Measurements from ENCODE around the gene COA6.
"Not testable (repeated sequence)": the region's sequence is repeated elsewhere in the genome, so short reads cannot be mapped to it uniquely, and the experiment has no call there.

The COA6 gene

DNA sequence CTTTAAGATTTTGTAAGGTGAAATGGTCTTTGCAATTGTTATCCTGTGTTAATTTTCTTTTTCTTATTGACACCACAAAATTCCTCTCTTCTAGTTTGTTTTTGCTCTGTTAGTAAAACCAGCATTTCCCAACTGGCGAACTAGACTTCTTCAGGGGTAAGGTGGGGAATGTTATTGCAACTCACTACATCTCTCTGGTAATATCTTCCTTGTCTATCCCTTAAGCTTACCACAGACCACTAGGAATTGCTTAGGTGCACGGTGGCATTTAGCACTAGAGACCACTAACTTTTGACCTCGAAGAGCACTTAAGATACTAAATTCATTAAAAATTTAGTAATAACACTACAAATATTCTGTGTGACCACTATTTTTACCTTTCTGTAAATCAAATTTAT, 4.2 kb upstream of the COA6 start:
- no peak for DNase-seq (ENCODE audit: extremely low read depth in 1 of 2, low read depth in 1 of 2)

DNA sequence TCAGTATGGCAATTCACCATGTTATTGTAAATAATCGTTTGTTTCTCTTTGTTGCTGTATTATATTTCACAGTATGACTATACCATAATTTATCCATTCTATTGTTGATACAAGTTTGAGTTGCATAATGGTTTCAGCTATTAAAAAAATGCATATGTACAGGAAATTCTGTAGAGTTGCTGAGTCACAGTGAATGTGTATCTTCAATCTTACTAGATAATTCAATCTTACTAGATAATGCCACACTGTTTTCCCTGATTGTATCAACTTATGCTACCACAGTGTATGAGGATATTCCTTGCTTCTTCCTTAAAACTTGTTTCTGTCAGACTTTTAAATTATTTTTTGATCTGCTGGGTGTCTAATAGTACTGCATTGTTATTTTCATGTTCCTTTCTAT, 3.5 kb upstream of the COA6 start:
- DNase-seq (ENCODE audit: extremely low read depth in 1 of 2, low read depth in 1 of 2): no peak

DNA sequence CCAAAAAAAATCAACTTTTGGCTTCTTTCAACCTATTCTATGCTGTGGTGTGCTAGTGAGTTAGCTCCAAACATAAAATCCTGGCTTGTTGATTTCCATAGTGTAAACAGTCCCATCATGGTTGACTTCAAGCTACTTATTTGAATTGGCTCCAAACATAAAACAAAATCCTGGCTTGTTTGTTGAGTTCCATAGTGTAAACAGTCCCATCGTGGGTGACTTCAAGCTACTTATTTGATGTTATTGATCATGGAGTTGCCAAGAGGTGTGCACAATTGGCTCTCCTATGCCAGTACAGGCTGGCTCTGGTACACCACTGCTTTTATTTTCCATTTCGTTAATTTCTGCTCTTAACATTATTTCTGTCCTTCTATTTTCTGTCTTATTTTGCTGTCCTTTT, 1.8 kb upstream of the COA6 start:
- no peak for DNase-seq (ENCODE audit: extremely low read depth in 1 of 2, low read depth in 1 of 2)

DNA sequence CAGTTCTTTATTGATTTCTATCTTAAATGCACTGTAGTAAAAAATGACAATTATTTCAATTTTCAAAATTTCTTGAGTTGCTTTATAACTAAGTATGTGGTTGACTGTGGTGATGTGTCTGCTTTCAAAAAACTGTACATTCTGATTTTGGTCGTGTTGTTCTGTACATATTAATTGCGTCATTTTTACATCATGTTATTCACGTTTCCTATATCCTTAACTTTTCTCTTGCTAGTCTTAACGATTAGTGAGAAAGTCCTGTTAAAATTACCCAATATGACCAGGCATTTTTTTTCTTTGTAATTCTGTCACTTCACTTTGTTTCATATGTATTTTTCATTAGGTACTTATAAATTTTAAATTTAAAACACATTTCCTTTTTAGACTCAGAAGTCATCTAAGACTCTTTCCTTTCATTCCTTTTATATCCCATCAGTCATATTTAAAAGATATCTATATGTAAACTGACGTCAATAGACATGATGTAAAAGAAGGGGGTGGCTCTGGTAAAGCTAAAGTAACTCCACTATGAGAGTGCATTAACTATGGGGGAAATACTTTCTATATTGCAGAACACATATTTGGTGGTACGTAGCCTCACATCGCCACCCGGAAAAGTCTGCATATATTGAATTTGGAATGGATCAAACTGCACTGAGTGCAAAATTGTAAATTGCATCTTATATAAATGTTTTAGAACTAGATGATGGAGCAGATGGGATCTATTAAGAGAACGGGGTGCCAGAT, 1.1 kb upstream of the COA6 start:
- no peak for DNase-seq (ENCODE audit: extremely low read depth in 1 of 2, low read depth in 1 of 2)

DNA sequence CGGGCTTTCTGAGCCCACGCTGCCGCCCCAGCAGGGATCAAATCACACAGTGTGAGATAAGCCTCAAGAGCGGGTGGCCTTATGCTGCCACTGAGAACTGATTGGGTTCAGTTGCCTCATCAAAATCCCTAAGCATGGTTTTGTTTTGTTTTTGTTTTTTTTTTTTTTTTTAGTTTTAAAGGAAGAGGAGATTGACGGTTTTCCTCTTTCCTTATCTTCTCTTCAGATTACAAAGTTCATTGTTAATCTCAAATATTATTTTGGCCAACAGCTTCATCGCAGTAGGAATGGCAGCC, 651 bp downstream of the COA6 start:
- no peak for DNase-seq (ENCODE audit: extremely low read depth in 1 of 2, low read depth in 1 of 2)

DNA sequence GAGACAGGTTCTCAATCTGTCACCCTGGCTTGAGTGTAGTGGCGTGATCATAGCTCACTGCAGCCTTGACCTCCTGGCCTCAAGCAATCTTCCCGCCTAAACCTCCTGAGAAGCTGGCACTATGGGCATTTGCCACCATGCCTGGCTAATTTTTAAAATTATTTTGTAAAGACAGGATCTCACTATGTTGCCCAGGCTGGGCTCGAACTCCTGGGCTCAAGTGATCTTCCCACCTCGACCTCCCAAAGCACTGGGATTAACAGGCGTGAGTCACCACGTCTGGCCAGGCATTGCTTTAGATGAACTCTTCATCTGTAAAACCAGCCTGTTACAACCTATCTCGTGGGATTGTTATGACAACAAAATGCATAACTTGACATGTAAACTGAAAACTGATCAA, 2.4 kb downstream of the COA6 start:
- no peak for DNase-seq (ENCODE audit: extremely low read depth in 1 of 2, low read depth in 1 of 2)

DNA sequence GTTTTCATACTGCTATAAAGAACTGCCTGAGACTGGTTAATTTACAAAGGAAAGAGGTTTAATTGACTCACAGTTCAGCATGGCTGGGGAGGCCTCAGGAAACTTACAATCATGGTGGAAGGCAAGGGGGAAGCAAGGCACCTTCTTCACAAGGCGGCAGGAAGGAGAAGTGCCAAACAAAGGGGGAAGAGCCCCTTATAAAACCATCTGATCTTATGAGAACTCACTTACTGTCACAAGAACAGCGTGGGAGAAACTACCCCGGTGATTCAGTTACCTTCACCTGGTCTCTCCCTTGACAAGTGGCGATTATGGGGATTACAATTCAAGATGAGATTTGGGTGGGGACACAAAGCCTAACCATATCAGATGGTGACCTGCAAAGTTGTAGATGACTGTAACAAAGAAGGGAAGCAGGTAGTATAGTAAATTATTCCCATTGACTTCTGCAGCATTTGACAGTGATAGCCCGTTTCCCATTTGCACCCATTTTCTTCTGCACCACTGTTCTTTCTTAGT, 6.4 kb downstream of the COA6 start:
- not testable (repeated sequence) for DNase-seq (ENCODE audit: extremely low read depth in 1 of 2, low read depth in 1 of 2)

DNA sequence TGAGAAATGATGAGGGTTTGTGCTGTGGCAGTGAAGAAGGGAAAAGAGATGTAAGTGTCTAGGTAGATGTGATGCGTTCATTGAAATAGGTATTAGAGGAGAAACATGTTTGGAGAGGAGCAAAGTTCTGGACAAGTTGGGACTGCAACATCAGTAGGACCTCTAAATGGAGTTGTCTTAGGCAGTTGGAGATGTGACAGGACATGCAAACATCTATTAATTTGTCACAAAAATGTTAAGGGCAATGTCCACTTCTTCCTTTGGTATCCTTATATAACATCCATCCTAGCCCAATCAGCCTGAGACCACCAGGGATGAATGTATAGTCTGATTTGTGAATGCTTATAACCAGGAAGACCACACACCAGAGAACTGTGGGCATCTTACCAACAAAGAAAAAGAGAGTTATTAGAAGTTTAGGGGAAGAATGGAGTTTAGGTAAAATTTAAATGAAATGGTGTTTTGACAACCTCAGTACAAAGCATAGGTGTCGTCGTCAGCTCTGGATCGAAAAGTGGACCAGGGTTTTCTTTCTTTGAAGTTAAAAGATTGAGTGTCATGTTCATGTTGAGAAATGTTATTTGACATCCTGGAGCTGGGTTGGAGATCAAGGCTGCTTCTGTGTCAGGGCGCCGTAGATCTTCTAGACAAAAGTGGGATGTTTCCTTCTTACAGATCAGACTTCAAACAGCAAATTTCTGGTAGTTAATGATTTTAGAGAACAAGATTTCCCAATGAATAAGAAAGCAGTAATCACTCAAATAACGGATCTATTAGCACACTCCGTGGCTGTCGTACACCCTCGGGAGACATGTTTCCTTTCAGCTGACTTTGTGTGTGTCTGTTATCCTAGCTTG, 8.7 kb downstream of the COA6 start:
- no peak for DNase-seq (ENCODE audit: extremely low read depth in 1 of 2, low read depth in 1 of 2)

DNA sequence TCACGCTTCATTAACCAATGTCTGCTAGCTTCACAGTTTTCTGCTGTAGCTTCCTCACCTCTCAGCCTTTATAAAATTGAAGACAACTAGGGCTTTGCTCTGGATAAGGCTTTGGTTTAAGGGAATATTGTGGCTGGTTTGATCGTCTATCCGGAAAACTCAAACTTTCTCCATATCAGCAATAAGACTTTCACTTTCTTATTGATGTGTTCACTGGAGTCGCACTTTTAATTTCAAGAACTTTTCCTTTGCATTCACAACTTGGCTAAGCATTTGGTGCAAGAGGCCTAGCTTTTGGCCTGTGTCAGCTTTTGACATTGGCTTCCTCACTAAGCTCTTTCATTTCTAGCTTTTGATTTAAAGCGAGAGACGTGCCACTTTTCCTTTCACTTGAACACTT, 12.9 kb downstream of the COA6 start:
- no peak for DNase-seq (ENCODE audit: extremely low read depth in 1 of 2, low read depth in 1 of 2)

DNA sequence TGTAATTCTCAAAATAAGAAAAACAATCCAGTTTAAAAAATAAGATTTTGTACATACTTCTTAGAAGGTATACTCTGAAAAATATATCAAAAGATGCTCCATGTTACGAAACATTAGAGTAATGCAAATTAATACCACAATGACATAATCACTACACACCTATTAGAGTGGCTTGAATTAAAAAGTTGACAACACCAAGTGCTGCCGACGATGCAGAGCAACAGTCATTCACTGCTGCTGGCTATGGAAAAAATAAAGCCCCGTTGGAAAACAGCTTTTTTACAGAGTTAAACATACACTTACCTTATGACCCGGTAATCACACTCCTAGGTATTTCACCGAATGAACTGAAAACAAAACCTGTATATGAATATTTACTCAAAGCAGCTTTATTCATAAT, 14.8 kb downstream of the COA6 start:
- DNase-seq (ENCODE audit: extremely low read depth in 1 of 2, low read depth in 1 of 2): no peak

DNA sequence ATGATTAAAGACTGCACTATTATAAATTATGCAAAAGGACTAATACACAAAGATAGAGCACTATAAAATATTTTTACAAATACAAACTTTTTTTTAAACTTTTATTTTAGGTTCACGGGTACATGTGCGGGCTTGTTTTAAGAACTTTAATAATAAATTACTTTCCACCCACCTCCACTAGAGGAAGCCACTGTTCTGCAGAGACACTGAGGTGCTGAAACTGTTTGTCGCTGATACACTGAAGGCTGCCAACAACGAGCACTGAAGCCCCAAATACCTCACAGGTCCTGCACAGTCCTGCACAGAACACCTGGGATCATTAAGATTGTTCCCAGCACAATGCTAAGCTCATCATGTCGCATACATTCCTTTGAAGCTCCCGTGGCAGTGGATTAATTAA, 19.9 kb downstream of the COA6 start:
- DNase-seq (ENCODE audit: extremely low read depth in 1 of 2, low read depth in 1 of 2): no peak

DNA sequence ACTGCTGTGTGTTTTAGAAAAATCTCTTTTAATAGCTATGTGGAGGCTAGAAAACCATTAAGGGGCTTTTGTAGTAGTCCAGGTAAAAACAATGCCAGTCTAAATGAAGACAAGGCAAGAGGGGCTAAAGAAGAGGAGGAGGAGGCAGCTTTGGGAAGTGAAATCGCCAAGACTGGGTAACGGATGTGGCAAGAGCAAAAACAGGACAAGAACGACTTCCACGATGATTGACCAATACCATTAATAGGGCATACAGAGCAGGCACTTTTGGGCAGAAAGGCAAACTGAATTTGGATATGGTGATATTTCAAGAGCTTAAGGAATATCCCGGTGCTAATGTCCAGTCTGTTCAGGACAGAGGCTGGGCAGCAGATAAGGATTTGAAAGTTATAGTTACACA, 22.0 kb downstream of the COA6 start:
- DNase-seq (ENCODE audit: extremely low read depth in 1 of 2, low read depth in 1 of 2): no peak

DNA sequence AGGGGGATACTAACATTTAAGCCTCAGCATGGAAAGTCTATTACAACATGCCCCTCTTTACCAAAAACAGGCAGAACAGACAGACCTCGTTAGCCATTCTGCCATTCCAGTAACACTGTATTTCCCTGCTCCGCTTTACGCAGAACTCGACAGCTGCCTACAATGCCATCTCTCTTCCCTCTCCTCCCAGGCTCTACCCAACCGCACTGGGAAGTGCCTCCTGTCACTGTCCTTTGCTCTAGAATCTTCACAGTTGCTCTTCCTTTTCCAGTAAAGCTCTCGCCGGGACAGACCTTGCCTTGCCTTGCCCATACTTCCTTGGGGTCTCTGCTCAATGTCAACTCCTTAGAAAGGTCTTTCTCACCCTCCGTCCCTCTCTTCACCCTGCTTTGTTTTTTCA, 22.8 kb downstream of the COA6 start:
- no peak for DNase-seq (ENCODE audit: extremely low read depth in 1 of 2, low read depth in 1 of 2)

DNA sequence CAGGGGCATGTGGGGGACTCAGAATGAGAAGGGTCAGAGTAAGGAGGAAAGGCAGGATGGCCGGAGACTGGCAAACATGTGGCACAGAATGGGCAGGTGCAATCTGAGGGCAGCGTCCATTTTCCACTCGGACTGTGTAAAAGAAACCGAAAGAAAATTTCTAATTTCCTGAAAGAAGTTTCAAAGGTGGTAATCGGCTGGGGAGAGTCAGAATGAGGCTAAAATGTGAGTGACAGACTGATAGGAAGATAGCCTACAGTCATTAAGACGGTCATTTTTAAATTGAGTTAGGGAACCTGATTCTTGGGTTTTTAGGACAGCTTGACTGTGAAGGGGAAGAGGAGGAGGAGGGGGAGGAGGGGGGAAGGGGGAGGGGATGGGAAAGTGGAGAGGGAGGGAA, 23.6 kb downstream of the COA6 start:
- DNase-seq (ENCODE audit: extremely low read depth in 1 of 2, low read depth in 1 of 2): no peak

DNA sequence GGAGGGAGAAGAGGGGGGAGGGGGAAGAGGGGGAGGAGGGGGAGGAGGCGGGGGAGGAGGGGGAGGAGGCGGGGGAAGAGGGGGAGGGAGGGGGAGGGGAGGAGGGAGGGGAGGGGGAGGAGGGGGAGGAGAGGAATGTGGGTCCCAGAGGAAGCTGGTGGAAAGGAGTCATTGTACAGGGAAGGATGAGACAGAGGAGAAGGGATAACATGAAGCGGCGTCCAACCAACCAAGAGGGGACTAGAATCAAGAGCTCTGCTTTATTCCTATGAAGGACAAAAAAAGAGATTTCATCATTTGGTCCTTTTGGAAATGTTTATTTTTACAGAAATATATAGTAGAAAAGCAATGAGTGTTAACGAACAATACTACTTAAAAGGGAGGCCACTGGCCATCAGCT, 24.5 kb downstream of the COA6 start:
- DNase-seq (ENCODE audit: extremely low read depth in 1 of 2, low read depth in 1 of 2): no peak

DNA sequence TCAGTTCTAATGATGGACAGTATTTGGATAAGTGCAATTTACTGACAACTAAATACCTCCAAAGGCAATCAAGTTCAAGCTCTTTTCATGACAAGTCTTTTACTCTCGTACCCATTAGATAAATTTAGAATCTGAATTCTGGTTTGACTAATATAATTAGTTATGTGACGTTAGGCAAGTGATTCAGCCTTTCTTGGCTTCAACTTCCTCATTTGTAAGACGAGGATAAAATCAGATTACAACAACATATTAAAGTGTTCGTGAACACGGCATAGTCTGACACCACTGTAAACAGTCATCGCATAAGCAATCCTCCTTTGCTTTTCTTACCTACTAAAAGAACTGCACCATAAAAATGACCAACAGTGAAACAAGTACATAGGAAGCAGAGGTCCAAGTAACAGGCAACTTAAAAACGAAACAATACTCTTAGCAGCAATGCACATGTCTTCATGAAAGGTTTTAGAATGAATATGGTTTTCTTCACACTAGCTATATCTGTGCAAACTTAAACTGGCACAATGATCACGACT, 25.7 kb downstream of the COA6 start:
- no peak for DNase-seq (ENCODE audit: extremely low read depth in 1 of 2, low read depth in 1 of 2)

DNA sequence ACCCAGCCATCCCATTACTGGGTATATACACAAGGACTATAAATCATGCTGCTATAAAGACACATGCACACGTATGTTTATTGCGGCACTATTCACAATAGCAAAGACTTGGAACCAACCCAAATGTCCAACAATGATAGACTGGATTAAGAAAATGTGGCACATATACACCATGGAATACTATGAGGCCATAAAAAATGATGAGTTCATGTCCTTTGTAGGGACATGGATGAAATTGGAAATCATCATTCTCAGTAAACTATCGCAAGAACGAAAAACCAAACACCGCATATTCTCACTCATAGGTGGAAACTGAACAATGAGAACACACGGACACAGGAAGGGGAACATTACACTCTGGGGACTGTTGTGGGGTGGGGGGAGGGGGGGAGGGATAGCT, 26.3 kb downstream of the COA6 start:
- DNase-seq (ENCODE audit: extremely low read depth in 1 of 2, low read depth in 1 of 2): not testable (repeated sequence)

DNA sequence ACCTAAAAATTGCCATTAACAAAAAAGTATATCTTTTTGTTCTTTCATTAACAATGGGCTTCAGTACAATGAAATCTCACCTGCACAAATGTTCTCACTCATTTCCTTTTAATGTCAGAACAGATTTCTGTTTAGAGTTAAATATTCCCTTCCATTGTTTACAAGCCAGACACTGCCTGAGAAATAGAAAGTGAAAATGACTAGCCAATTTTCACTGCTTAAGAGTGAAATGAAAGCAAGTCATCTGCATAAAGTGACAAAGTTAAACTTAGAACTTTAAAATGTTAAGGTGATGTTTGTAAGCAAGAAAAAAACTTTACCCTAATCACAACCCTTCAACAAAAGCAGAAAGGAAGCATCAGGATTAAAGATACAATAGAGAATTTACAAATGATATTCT, 27.5 kb downstream of the COA6 start:
- no peak for DNase-seq (ENCODE audit: extremely low read depth in 1 of 2, low read depth in 1 of 2)

DNA sequence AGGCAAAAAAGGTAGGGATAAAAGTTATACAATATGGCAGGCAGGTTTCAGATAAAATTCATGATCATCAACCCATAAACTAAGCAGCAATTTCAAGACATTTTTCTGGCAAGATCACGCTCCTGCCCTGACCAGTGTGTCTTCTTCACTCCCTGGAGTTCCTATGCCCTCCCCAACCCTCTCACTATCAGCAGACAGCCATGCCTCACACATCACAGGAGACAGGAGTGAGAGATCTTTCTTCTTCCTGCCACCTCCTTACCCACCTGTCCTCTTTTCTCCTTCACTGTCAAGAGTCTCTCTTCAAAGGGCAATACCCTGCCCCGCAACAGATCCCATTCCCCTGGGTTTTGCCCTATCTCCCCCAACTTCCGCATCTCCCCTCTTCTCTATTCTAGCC, 28.4 kb downstream of the COA6 start:
- no peak for DNase-seq (ENCODE audit: extremely low read depth in 1 of 2, low read depth in 1 of 2)

DNA sequence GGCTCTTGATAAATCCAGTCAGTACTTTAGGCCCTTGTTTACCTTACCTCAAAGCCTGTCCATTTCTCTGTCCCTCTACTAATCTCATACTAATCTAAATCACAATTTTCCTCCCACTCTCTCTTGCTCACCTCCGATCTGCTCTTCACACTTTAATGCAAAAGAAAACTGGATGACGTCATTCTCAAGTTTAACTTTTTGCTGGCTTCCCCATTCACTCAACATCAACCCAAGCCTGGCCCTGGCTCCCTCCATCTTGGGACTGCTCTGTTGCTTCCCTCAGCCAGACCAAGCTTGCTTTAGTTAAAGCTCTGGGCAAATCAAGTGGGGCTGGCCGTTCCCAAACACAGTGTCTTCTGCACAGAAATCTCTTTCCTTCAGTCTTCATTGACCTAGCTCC, 29.7 kb downstream of the COA6 start:
- DNase-seq (ENCODE audit: extremely low read depth in 1 of 2, low read depth in 1 of 2): no peak

DNA sequence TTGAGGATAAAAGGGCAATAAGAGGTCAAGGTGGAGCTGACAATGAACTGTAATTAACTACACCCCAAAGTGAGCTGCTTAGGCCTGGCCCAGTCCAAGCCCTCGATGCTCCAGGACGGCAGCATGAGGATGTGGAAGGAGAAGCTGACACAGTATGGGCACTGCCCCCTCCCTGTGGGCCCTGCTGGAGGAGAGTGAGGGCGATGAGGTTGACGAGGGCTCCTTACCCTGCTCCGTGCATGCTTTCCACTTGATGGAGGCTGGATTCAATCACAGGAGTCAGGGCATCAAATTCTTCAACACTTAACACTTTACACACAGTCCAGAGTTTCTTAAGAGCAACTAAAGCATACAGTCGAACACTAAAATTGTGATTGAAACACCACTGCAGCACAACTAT, 32.4 kb downstream of the COA6 start:
- DNase-seq (ENCODE audit: extremely low read depth in 1 of 2, low read depth in 1 of 2): no peak

DNA sequence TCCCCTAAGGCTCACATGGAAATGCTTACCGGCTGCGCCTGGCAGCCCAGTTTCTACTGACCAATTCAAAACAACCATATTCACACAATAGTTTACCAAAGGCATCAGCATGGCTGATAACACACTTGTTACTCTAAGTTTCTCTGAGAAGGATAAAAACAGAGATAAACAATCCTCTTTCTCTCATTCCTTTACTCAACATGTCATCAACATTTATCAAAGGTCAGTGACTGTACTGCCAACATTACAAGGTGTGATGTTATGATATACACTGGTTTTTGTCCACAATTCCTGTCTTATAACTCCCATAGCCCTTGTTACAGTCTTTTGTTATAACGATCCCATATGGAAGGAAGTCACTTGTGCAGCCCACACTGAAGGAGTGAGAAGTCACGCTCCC, 33.6 kb downstream of the COA6 start:
- no peak for DNase-seq (ENCODE audit: extremely low read depth in 1 of 2, low read depth in 1 of 2)

Data from stimulated activated CD8-positive, alpha-beta memory T cell treated with anti-CD3 and anti-CD28 coated beads, Interleukin-7, amount 100 ng/mL, for 48 hours (primary cell).